GM21723 (cell line): ENCODE data around the gene DNPEP.
"Not testable (repeated sequence)": the region's sequence is repeated elsewhere in the genome, so short reads cannot be mapped to it uniquely, and the experiment has no call there.

Experiments used
- ATAC-seq: cut with Tn5 transposase; IDR thresholded peaks from one replicate; pipeline ENCODE4 v1.9.1; 2021; ENCODE audit warnings: mild to moderate bottlenecking, moderate library complexity; ENCODE audit not compliant: unreplicated experiment

DNPEP gene

GRCh38 chr2:219419331-219420197 is 31.9 kb upstream of the DNPEP start:
- ATAC-seq = no peak

GRCh38 chr2:219419012-219419324 is 31.3 kb upstream of the DNPEP start:
- ATAC-seq = no peak

GRCh38 chr2:219418155-219419011 is 30.7 kb upstream of the DNPEP start, which contains the start of gene DES:
Gene DES, plus strand, starts transcription at chr2:219418377. Its CDS starts 86 bp downstream, at chr2:219418463.
- no peak for ATAC-seq

GRCh38 chr2:219417374-219417773 is 29.7 kb upstream of the DNPEP start:
- ATAC-seq = no peak

GRCh38 chr2:219416938-219417337 is 29.2 kb upstream of the DNPEP start:
- ATAC-seq = no peak

GRCh38 chr2:219416235-219416602 is 28.5 kb upstream of the DNPEP start:
- no peak for ATAC-seq

GRCh38 chr2:219415580-219416234 is 28.0 kb upstream of the DNPEP start:
- ATAC-seq = no peak

- ATAC-seq = no peak
Observed at GRCh38 chr2:219414857-219415256, 27.1 kb upstream of the DNPEP start.

- ATAC-seq = no peak
Observed at GRCh38 chr2:219410390-219410789, 22.7 kb upstream of the DNPEP start.

GRCh38 chr2:219409619-219410018 is 21.9 kb upstream of the DNPEP start:
- no peak for ATAC-seq

GRCh38 chr2:219408631-219409030 is 20.9 kb upstream of the DNPEP start:
- ATAC-seq = no peak

- ATAC-seq = no peak
Observed at GRCh38 chr2:219408204-219408603, 20.5 kb upstream of the DNPEP start.

GRCh38 chr2:219407343-219407742 is 19.6 kb upstream of the DNPEP start:
- not testable (repeated sequence) for ATAC-seq

- no peak for ATAC-seq
Observed at GRCh38 chr2:219406861-219407230, 19.1 kb upstream of the DNPEP start.

- no peak for ATAC-seq
Observed at GRCh38 chr2:219405958-219406860, 18.5 kb upstream of the DNPEP start.

GRCh38 chr2:219405451-219405850 is 17.7 kb upstream of the DNPEP start:
- no peak for ATAC-seq

GRCh38 chr2:219404954-219405353 is 17.2 kb upstream of the DNPEP start:
- ATAC-seq = no peak

- ATAC-seq = no peak
Observed at GRCh38 chr2:219404291-219404910, 16.7 kb upstream of the DNPEP start.

- no peak for ATAC-seq
Observed at GRCh38 chr2:219403861-219404260, 16.1 kb upstream of the DNPEP start.
